Thyroid gland (tissue), 4 donors: ENCODE data around the gene GMCL2. TPM values are rescaled to one million over a fixed set of nuclear protein-coding genes. Genes with fewer than 3 reads are reported as not detected.

Experiments
- DNase-seq, 2 donors: peaks; one replicate each; pipeline ENCODE4 v3.0.0-alpha.2; 2019
- H3K27ac ChIP-seq, 3 donors: fragments of 200-600 bp; sonication (generic); 1 replicate in 2 of 3; 2 replicates in 1 of 3; pipeline ENCODE4 v1.5.1; 2016 to 2019; ENCODE audit warnings: mild to moderate bottlenecking in 1 of 3, moderate library complexity in 1 of 3
- H3K27me3 ChIP-seq: fragments of 200-600 bp; sonication (generic); one replicate; pipeline ENCODE4 v1.5.1; 2019
- H3K36me3 ChIP-seq, 2 donors: fragments of 200-600 bp; sonication (generic); one replicate each; pipeline ENCODE4 v1.5.1; 2016 to 2019
- H3K4me1 ChIP-seq, 2 donors: fragments of 200-600 bp; sonication (generic); one replicate each; pipeline ENCODE4 v1.5.1; 2017 to 2019
- H3K4me3 ChIP-seq, 3 donors: fragments of 200-600 bp; sonication (generic); replicated peaks in 1 of 3; 1 replicate in 2 of 3; 2 replicates in 1 of 3; pipeline ENCODE4 v1.5.1; 2016; ENCODE audit warnings: mild to moderate bottlenecking in 1 of 3
- H3K9me3 ChIP-seq: fragments of 200-600 bp; sonication (generic); one replicate; pipeline ENCODE4 v1.5.1; 2017
- POLR2A ChIP-seq, 2 donors: fragments of 450-650 bp; IDR thresholded peaks; one replicate each; pipeline ENCODE4 v1.6.1; 2017; ENCODE audit warnings: antibody characterized with exemption in 2 of 2, mild to moderate bottlenecking in 2 of 2, moderate library complexity in 1 of 2
- WGBS, 2 donors: methylation state at CpG; one replicate each; pipeline ENCODE4 v1.1.5; 2017; 5-methylcytosine and 5-hydroxymethylcytosine counted together
- intact Hi-C: fragments of 100-400 bp; cut with DNase I; formaldehyde crosslinking; loops from one replicate; pipeline ENCODE4 v1.15.1; 2023
- total RNA-seq, 4 donors: library from RNA; depleted of rRNA; stranded (reverse); fragments of >200 nt; gene quantifications; one replicate each; pipeline ENCODE4 v1.2.3, GENCODE V29; 2016
- TF ChIP-seq, protein P1 (sequence below), 6 experiments: fragments of 200-600 bp in 3 of 6; fragments of 450-650 bp in 3 of 6; sonication (generic) in 3 of 6; IDR thresholded peaks; one replicate each; pipeline ENCODE4 v1.5.1; 2016 to 2019; ENCODE audit warnings: antibody characterized with exemption in 6 of 6, mild to moderate bottlenecking in 2 of 6, inconsistent platforms in 1 of 6, moderate library complexity in 1 of 6

The GMCL2 gene
- total RNA-seq, 4 donors from 2014 or later = not detected

DNA sequence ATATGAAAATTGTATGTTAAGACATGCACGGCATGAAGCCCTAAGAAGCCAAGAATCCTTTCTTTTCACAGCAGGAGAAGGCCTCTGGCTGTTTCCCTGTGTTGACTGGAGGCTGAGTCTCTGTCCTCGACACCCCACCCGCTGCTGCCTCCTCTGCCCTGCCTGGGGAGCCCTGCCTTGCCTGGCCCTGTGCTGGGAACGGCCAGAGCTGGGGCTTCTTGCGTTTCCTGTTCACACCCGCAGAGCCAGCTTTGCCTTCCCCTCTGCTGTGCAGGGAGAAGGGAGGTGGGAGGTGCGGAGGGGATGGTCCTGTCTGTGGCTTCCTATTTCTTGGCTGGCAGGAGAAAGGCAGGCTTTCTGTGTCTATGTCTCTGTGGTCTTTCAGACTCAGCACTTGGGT, 6.9 kb upstream of the GMCL2 start:
- 37 to 48% methylated on average over 7 of the region's 7 CpGs for WGBS, 2 donors

DNA sequence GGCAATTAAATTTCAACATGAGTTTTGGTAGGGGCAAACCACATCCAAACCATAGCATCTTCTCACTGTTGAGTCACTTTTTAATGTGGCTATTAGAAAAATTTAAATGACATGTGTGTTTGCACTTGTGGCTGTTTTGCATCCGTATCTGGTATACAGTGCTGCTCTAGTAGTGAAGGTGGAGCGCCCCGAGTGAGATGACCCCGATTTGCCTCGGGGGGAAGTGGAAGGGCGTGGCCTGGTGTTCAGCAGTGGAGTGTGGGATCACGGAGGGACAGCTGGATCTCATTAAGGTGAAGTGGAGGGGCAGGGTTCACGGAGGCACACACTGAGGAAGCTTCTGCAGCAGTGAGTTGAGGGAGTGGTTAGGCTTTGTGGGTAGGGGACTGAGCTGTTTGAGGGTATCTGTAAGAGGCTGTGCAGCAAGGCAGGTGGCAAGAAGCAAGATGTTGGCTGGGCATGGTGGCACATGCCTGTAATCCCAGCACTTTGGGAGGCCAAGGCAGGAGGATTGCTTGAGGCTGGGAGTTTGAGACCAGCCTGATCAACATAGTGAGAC, 6.2 kb upstream of the GMCL2 start:
- intact Hi-C loops = no loop called here
- Histone ChIP-seq H3K27ac (no peak overlapping the region), H3K36me3 (no peaks in the 10 kb centered on the region), H3K4me1 (no peaks in the 10 kb centered on the region), H3K4me3 (no peak overlapping the region), H3K27me3 (no peaks in the 10 kb centered on the region), H3K9me3 (no peaks in the 10 kb centered on the region)
- TF ChIP-seq POLR2A (IDR thresholded peaks at IDR 0.05) = no peak
- TF ChIP-seq, protein P1, sequence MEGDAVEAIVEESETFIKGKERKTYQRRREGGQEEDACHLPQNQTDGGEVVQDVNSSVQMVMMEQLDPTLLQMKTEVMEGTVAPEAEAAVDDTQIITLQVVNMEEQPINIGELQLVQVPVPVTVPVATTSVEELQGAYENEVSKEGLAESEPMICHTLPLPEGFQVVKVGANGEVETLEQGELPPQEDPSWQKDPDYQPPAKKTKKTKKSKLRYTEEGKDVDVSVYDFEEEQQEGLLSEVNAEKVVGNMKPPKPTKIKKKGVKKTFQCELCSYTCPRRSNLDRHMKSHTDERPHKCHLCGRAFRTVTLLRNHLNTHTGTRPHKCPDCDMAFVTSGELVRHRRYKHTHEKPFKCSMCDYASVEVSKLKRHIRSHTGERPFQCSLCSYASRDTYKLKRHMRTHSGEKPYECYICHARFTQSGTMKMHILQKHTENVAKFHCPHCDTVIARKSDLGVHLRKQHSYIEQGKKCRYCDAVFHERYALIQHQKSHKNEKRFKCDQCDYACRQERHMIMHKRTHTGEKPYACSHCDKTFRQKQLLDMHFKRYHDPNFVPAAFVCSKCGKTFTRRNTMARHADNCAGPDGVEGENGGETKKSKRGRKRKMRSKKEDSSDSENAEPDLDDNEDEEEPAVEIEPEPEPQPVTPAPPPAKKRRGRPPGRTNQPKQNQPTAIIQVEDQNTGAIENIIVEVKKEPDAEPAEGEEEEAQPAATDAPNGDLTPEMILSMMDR (IDR thresholded peaks at IDR 0.05) = no peak
- WGBS, 2 donors = 79 to 84% methylated on average over 8 of the region's 8 CpGs
- no peak for DNase-seq

More for the DNA sequence above, 6.9 kb upstream of the GMCL2 start:
- Histone ChIP-seq H3K27ac (no peak overlapping the region), H3K4me3 (no peak overlapping the region), H3K36me3 (no peaks in the 10 kb centered on the region), H3K9me3 (no peaks in the 10 kb centered on the region), H3K27me3 (no peaks in the 10 kb centered on the region), H3K4me1 (no peaks in the 10 kb centered on the region)
- no peak for TF ChIP-seq POLR2A (IDR thresholded peaks at IDR 0.05)
- TF ChIP-seq, protein P1 (IDR thresholded peaks at IDR 0.05) = no peak
- intact Hi-C loops = no loop called here
- DNase-seq = no peak

DNA sequence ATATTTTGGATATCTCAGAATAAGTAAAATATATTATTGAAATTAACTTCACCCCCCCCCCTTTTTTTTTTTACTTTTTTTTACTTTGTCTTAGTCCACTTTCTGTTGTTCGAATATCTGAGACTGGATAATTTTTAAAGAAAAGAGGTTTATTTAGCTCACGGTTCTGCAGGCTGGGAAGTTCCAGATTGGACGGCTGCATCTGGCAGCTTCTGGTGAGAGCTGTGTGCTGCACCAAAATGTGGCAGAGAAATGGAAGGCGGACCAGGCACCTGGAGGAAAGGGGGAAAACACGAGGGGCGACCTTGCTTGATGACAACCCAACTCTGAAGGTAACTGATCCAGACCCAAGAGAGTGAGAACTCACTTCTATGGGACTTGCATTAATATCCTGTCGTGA, 5.6 kb upstream of the GMCL2 start:
- H3K27me3 ChIP-seq = no peaks in the 10 kb centered on the region
- no peak for DNase-seq
- no peak overlapping the region for H3K4me3 ChIP-seq
- 88 to 91% methylated on average over 7 of the region's 7 CpGs for WGBS, 2 donors
- no peak overlapping the region for H3K27ac ChIP-seq
- no peaks in the 10 kb centered on the region for H3K9me3 ChIP-seq
- intact Hi-C loops = no loop called here
- no peaks in the 10 kb centered on the region for H3K4me1 ChIP-seq
- no peaks in the 10 kb centered on the region for H3K36me3 ChIP-seq
- TF ChIP-seq, protein P1 (IDR thresholded peaks at IDR 0.05) = no peak
- no peak for TF ChIP-seq POLR2A (IDR thresholded peaks at IDR 0.05)

DNA sequence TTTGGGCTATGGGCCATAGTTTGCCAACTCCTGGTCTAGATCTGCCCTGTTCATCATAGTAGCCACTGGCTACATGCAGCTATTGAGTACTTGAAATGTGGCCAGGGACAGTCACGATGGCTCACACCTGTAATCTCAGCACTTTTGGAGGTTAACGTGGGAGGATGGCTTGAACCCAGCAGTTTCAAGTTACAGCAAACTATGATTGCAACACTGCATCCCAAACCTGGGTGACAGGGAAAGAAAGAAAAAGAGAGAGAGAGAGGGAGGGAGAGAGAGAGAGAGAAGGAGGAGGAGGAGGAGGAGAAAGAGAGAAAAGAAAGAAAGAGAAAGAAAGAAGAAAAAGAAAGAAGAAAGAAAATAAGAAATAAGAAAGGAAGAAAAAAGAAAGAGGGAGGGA, 5.1 kb upstream of the GMCL2 start:
- intact Hi-C loops = no loop called here
- H3K4me3 ChIP-seq = no peak overlapping the region
- H3K4me1 ChIP-seq = no peaks in the 10 kb centered on the region
- DNase-seq = no peak
- 67 to 82% methylated on average over 2 of the region's 2 CpGs for WGBS, 2 donors
- TF ChIP-seq, protein P1 (IDR thresholded peaks at IDR 0.05) = no peak
- TF ChIP-seq POLR2A (IDR thresholded peaks at IDR 0.05) = no peak
- H3K27me3 ChIP-seq = no peaks in the 10 kb centered on the region
- no peak overlapping the region for H3K27ac ChIP-seq
- no peaks in the 10 kb centered on the region for H3K9me3 ChIP-seq
- H3K36me3 ChIP-seq = no peaks in the 10 kb centered on the region

DNA sequence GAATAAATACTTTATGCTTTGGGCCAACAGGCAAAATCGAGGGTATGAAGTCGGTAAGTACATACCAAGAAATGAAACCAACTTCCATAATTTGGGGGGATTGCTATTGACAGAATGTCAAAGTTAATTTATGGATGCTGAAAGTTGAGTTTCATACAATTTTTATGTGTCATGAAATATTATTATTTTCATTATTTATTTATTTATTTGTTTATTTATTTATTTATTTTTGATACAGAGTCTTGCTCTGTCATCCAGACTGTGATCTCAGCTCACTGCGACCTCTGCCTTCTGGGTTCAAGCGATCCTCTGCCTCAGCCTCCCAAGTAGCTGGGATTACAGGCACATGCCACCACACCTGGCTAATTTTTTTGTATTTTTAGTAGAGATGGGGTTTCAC, 4.5 kb upstream of the GMCL2 start:
- DNase-seq = no peak
- TF ChIP-seq POLR2A (IDR thresholded peaks at IDR 0.05) = no peak
- TF ChIP-seq, protein P1 (IDR thresholded peaks at IDR 0.05) = no peak
- Histone ChIP-seq H3K9me3 (no peaks in the 10 kb centered on the region), H3K27ac (no peak overlapping the region), H3K36me3 (no peaks in the 10 kb centered on the region), H3K27me3 (no peaks in the 10 kb centered on the region), H3K4me3 (no peak overlapping the region), H3K4me1 (no peaks in the 10 kb centered on the region)
- 82 to 86% methylated on average over 4 of the region's 4 CpGs for WGBS, 2 donors
- intact Hi-C loops = no loop called here
